Upper lobe of left lung (tissue), 4 donors: ENCODE measurements around the gene YAE1.

Experiments used
- CTCF ChIP-seq, 6 experiments: fragments of 450-650 bp in 4 of 6; fragments of 200-600 bp in 2 of 6; sonication (generic) in 2 of 6; IDR thresholded peaks; one replicate each; pipeline ENCODE4 v1.5.1; 2016 to 2019; ENCODE audit warnings: antibody characterized with exemption in 6 of 6
- EP300 ChIP-seq, 4 donors: sonication (generic); formaldehyde crosslinking; IDR thresholded peaks; one replicate each; pipeline ENCODE4 v1.5.1; 2017; ENCODE audit warnings: antibody characterized with exemption in 4 of 4, control low read depth in 2 of 4
- POLR2A ChIP-seq, 4 donors: fragments of 450-650 bp; IDR thresholded peaks; one replicate each; pipeline ENCODE4 v1.5.1; 2016 to 2017; ENCODE audit warnings: antibody characterized with exemption in 4 of 4, mild to moderate bottlenecking in 2 of 4

GRCh38 chr7:39560997-39561396 lies 5.2 kb upstream of the YAE1 start:
- TF ChIP-seq CTCF (IDR thresholded peaks at IDR 0.05): no peak
- no peak for TF ChIP-seq POLR2A (IDR thresholded peaks at IDR 0.05)
- no peak for TF ChIP-seq EP300 (IDR thresholded peaks at IDR 0.05)
